Measurements from ENCODE around the gene SCT.

GRCh38 chr11:619628-620050, 7.3 kb downstream of the SCT start:
- TF ChIP-seq CBFB (CRISPR knock-in tag; IDR thresholded peaks at IDR 0.05; ENCODE audit: low read depth) (no peak), CTCF (IDR thresholded peaks at IDR 0.05) (no peak), STAT6 (CRISPR knock-in tag; conservative IDR thresholded peaks at IDR 0.05; ENCODE audit: low read depth) (no peak), NR2C2 (CRISPR knock-in tag; IDR thresholded peaks at IDR 0.05) (no peak)

Data from WTC11 (cell line).